GM10266 (cell line): ENCODE results near the gene RNF126.

Source experiments
- DNase-seq: peaks from one replicate; pipeline ENCODE4 v3.0.0; 2012; ENCODE audit errors: extremely low spot score
- CTCF ChIP-seq: IDR thresholded peaks from 2 replicates; pipeline ENCODE4 v1.5.1; 2012; ENCODE audit warnings: mild to moderate bottlenecking, low read depth; ENCODE audit not compliant: control insufficient read depth, insufficient read depth; ENCODE audit errors: missing control alignments

Gene RNF126

GRCh38 chr19:681029-682019, 18.3 kb upstream of the RNF126 start:
- peak; percentile 97 for DNase-seq
- no peak for TF ChIP-seq CTCF

GRCh38 chr19:680287-681028, 17.4 kb upstream of the RNF126 start:
- peak; percentile 100 for DNase-seq
- TF ChIP-seq CTCF, result peak; percentile 78

GRCh38 chr19:679418-680286, 16.6 kb upstream of the RNF126 start:
- no peak for TF ChIP-seq CTCF
- DNase-seq, result peak; percentile 77

DNA sequence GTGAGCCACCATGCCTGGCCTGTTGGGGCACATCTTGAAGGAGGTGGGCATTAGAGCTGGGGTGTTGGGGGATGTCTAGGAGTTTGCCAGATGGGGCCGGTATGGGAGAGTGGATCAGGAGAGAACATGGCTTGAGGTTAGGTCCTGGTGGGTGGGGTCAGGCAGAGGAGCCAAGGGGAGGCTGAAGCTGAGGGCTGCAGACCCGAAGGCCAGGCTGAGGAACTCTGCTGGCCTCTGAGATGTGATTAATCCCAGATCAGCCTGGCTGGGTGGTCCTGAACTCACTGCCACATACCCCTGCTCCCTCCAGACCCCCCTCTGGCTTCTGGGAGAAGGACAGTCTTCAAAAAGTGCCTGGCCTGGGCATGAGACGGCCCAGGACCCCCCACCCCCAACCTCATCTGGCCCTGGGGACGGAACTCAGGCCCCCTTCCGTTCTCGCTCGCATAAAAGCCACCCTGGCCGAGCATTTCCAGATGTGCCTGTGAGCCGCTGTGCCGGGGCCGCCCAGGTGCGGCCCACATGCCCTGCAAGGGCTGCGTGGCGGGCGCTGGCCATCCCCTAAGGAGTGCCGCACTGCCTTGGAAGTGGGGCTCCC, 15.9 kb upstream of the RNF126 start:
- no peak for DNase-seq
- TF ChIP-seq CTCF, result no peak

GRCh38 chr19:677601-678436, 14.8 kb upstream of the RNF126 start:
- no peak for TF ChIP-seq CTCF
- DNase-seq, result no peak

GRCh38 chr19:677201-677600, 14.2 kb upstream of the RNF126 start:
- no peak for DNase-seq
- TF ChIP-seq CTCF, result no peak
